OCI-LY7 (cell line): ENCODE measurements around the gene RAD51B. TPM values are rescaled to one million over a fixed set of nuclear protein-coding genes. Genes with fewer than 3 reads are reported as not detected.

Experiments used
- BruUV-seq: library from RNA; stranded (reverse); fragments of 400-500 nt; replicated peaks from 2 replicates; lab custom pipeline; 2021; lab: Mats Ljungman, UMichigan
- CTCF ChIA-PET: fragments of 300-600 bp; sonication (Branson Sonifier 250); formaldehyde crosslinking; loops from one replicate; lab custom pipeline; 2022; ENCODE audit warnings: antibody characterized with exemption; ENCODE audit not compliant: unreplicated experiment; lab: Charles Lee
- POLR2A ChIA-PET: fragments of 300-600 bp; sonication (Branson Sonifier 250); formaldehyde crosslinking; loops from one replicate; lab custom pipeline; 2022; ENCODE audit warnings: antibody characterized with exemption; lab: Charles Lee
- DNase-seq: peaks from one replicate; pipeline ENCODE4 v3.0.0-alpha.2; 2015; ENCODE audit warnings: low spot score
- H2AFZ ChIP-seq: fragments of 200-600 bp; sonication (generic), shearing (Covaris generic); 2 replicates; pipeline ENCODE4 v1.6.1; 2014; ENCODE audit warnings: mild to moderate bottlenecking, antibody characterized with exemption, low read length, moderate library complexity
- H3K27ac ChIP-seq: fragments of 200-600 bp; sonication (generic); 2 replicates; pipeline ENCODE4 v1.5.1; 2014; ENCODE audit warnings: mixed run types, low read depth, mild to moderate bottlenecking, moderate library complexity, low read length, inconsistent platforms; ENCODE audit not compliant: poor library complexity, severe bottlenecking
- H3K36me3 ChIP-seq: fragments of 200-600 bp; sonication (generic); 2 replicates; pipeline ENCODE4 v1.6.1; 2014; ENCODE audit warnings: mild to moderate bottlenecking, antibody characterized with exemption, low read length, moderate library complexity, mixed read lengths; ENCODE audit not compliant: insufficient read depth
- H3K4me1 ChIP-seq: fragments of 200-600 bp; sonication (generic); 2 replicates; pipeline ENCODE4 v1.5.1; 2014; ENCODE audit warnings: mild to moderate bottlenecking, low read length; ENCODE audit not compliant: insufficient read depth, poor library complexity, severe bottlenecking
- H3K4me2 ChIP-seq: fragments of 200-600 bp; sonication (generic); 2 replicates; pipeline ENCODE4 v1.6.1; 2014; ENCODE audit warnings: mild to moderate bottlenecking, low read length
- H3K4me3 ChIP-seq: fragments of 200-600 bp; sonication (generic); 2 replicates; pipeline ENCODE4 v1.5.1; 2014; ENCODE audit warnings: mild to moderate bottlenecking, low read depth, low read length; ENCODE audit not compliant: poor library complexity, severe bottlenecking
- H3K79me2 ChIP-seq: fragments of 200-600 bp; sonication (generic); 2 replicates; pipeline ENCODE4 v1.6.1; 2016; ENCODE audit warnings: low read depth, mild to moderate bottlenecking, low read length, moderate library complexity, mixed read lengths; ENCODE audit not compliant: insufficient read depth
- H3K9me2 ChIP-seq: fragments of 200-600 bp; sonication (generic); 2 replicates; pipeline ENCODE4 v1.6.1; 2016; ENCODE audit warnings: mild to moderate bottlenecking, low read length, mixed read lengths; ENCODE audit not compliant: insufficient read depth
- H3K9me3 ChIP-seq: fragments of 200-600 bp; sonication (generic); 2 replicates; pipeline ENCODE4 v1.6.1; 2014; ENCODE audit warnings: mild to moderate bottlenecking, mixed run types, low read length, mixed read lengths
- H4K20me1 ChIP-seq: fragments of 200-600 bp; sonication (generic); 2 replicates; pipeline ENCODE4 v1.6.1; 2014; ENCODE audit warnings: mild to moderate bottlenecking, antibody characterized with exemption, low read length, moderate library complexity, mixed read lengths; ENCODE audit not compliant: insufficient read depth
- CTCF ChIP-seq: fragments of 200-600 bp; sonication (generic); conservative IDR thresholded peaks from 2 replicates; pipeline ENCODE4 v1.5.1; 2014; ENCODE audit warnings: mild to moderate bottlenecking, antibody characterized with exemption, low read length, moderate library complexity, mixed read lengths
- EZH2phosphoT487 ChIP-seq: fragments of 200-600 bp; sonication (generic); IDR thresholded peaks from 2 replicates; pipeline ENCODE4 v1.6.1; 2018; ENCODE audit warnings: low read depth, borderline replicate concordance, mild to moderate bottlenecking, mixed run types, antibody characterized with exemption, low read length, moderate library complexity, mixed read lengths
- intact Hi-C: fragments of 100-400 bp; cut with micrococcal nuclease; formaldehyde crosslinking; loops from one replicate; pipeline ENCODE4 v1.10.0; 2022; ENCODE audit not compliant: unreplicated experiment
- total RNA-seq, 2 experiments: library from RNA; depleted of rRNA in 1 of 2; stranded (reverse); fragments of >200 nt in 1 of 2; shearing (Covaris generic) in 1 of 2; gene quantifications; 2 replicates each; pipeline ENCODE4 v1.2.3, GENCODE V29; 2014 to 2022

RAD51B gene
- total RNA-seq, 2 experiments from 2014 or later = 41.4 to 89.9 TPM

GRCh38 chr14:68172627-68173026 is 353.0 kb downstream of the RAD51B start:
- Histone ChIP-seq H3K4me3 (no peak overlapping the region), H3K36me3 (no peaks in the 10 kb centered on the region), H3K9me2 (no peaks in the 10 kb centered on the region), H4K20me1 (no peaks in the 10 kb centered on the region), H2AFZ (no peak overlapping the region), H3K4me1 (no peaks in the 10 kb centered on the region), H3K79me2 (no peaks in the 10 kb centered on the region), H3K4me2 (no peak overlapping the region), H3K27ac (no peak overlapping the region), H3K9me3 (no peaks in the 10 kb centered on the region)
- no peak for DNase-seq
- intact Hi-C loops = no loop called here
- no TSS peak for BruUV-seq
- TF ChIP-seq CTCF (no peak), EZH2phosphoT487 (no peak)
- POLR2A ChIA-PET = interaction anchor here (1.3 kb wide), 1 partner anchor 212 kb away, joined by 3 read pairs; no protein-coding TSS in a partner anchor
- CTCF ChIA-PET = no interaction called here

- H3K27ac ChIP-seq = no peak overlapping the region
- no peaks in the 10 kb centered on the region for H4K20me1 ChIP-seq
- H3K4me2 ChIP-seq = no peak overlapping the region
- ChIA-PET POLR2A (interaction anchor here (0.7 to 1.3 kb wide), 2 partner anchors 148 to 213 kb away, joined by 3 read pairs; no protein-coding TSS in a partner anchor), CTCF (no interaction called here)
- DNase-seq = no peak
- intact Hi-C loops = no loop called here
- H3K36me3 ChIP-seq = no peaks in the 10 kb centered on the region
- H3K9me2 ChIP-seq = no peaks in the 10 kb centered on the region
- H3K4me3 ChIP-seq = no peak overlapping the region
- no peaks in the 10 kb centered on the region for H3K9me3 ChIP-seq
- no peaks in the 10 kb centered on the region for H3K4me1 ChIP-seq
- no peak overlapping the region for H2AFZ ChIP-seq
- no peak for TF ChIP-seq CTCF
- TF ChIP-seq EZH2phosphoT487 = no peak
- BruUV-seq = no TSS peak
- H3K79me2 ChIP-seq = no peaks in the 10 kb centered on the region
Observed at GRCh38 chr14:68173227-68173972, 353.8 kb downstream of the RAD51B start.

DNA sequence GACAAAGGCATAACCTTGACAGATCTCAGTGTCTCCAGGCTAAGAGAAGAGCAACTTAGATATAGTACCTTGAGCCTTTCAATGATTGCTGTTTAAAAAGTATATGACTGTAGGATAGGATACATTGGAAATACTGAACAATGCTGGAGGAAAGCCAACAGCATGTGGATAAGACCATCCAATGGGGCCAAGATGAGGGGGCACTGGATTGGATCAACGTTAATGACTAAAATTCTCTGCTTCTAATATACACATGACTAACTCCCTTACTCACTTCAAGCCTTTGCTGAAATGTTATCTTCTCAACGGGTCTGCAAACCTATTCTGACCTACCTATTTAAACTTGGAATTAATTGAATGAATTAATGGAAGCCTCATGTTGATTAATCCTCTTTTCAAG is 354.9 kb downstream of the RAD51B start:
- CTCF ChIA-PET = no interaction called here
- no peak for DNase-seq
- H3K4me2 ChIP-seq = no peak overlapping the region
- H3K9me3 ChIP-seq = no peaks in the 10 kb centered on the region
- intact Hi-C loops = no loop called here
- no TSS peak for BruUV-seq
- H3K79me2 ChIP-seq = no peaks in the 10 kb centered on the region
- no peaks in the 10 kb centered on the region for H3K9me2 ChIP-seq
- H4K20me1 ChIP-seq = no peaks in the 10 kb centered on the region
- no peak overlapping the region for H3K27ac ChIP-seq
- H3K4me1 ChIP-seq = no peaks in the 10 kb centered on the region
- no peak overlapping the region for H3K4me3 ChIP-seq
- TF ChIP-seq CTCF = no peak
- TF ChIP-seq EZH2phosphoT487 = no peak
- no peak overlapping the region for H2AFZ ChIP-seq
- H3K36me3 ChIP-seq = no peaks in the 10 kb centered on the region
- POLR2A ChIA-PET = interaction anchor here (0.7 kb wide), 1 partner anchor 149 kb away, joined by 3 read pairs; no protein-coding TSS in a partner anchor
